Fibroblast of skin of back (primary cell): ENCODE results near the gene PPP1R13B.
"Not testable (repeated sequence)": the region's sequence is repeated elsewhere in the genome, so short reads cannot be mapped to it uniquely, and the experiment has no call there.

Source experiments
- DNase-seq: peaks from one replicate; pipeline ENCODE4 v3.0.0-alpha.2; 2013

The PPP1R13B gene

DNA sequence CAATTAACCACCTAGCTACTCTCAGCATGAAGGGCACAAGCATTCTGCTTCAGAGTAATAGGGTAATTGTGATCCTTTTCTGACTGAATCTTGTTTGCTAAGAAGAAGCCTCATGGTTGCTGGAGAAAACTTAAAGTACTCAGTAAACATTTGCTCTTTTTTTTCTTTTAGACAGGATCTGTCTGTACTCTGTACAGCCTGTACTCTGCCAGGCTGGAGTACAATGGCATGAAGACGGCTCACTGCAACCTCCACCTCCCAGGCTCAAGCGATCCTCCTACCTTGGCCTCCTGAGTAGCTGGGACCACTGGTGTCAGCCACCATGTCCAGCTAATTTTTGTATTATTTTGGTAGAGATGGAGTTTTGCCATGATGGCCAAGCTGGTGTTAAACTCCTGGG lies 12.4 kb downstream of the PPP1R13B start:
- DNase-seq: no peak

DNA sequence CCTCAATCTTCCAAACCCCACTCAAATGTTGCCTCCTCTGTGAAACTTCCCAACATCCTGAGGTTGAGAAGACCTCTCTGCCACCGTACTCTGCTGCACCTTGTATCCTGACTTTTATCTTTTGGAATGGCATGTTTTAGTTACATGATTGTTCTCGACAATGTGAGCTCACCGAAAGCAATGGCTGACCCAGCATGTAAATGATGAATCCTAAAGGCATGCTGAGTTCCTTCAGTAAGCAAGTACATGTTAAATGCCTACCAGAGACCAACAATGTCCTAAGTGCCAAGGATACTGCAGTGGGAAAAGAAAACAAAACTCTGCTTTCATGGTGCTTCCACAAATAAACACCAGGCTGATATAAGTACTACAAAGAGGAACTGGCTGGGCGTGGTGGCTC lies 13.7 kb downstream of the PPP1R13B start:
- DNase-seq: no peak

DNA sequence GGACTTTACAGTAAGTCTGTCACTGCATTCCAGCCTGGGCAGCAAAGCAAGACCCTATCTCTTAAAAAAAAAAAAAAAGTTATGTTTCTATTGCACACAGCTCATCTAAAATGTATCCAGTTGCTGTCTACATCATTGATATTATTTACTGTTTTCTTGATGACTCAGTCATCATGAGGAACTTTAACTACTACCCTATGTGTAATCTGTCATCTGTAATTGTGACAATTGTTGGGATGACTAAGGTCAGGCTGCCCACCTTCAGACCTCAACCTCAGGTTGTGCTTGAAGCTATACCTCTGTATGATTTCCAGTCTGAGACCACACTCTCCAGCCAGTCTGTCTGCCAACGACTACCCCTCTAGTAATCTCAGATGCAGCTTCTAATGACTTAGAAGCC lies 15.3 kb downstream of the PPP1R13B start:
- DNase-seq: no peak

DNA sequence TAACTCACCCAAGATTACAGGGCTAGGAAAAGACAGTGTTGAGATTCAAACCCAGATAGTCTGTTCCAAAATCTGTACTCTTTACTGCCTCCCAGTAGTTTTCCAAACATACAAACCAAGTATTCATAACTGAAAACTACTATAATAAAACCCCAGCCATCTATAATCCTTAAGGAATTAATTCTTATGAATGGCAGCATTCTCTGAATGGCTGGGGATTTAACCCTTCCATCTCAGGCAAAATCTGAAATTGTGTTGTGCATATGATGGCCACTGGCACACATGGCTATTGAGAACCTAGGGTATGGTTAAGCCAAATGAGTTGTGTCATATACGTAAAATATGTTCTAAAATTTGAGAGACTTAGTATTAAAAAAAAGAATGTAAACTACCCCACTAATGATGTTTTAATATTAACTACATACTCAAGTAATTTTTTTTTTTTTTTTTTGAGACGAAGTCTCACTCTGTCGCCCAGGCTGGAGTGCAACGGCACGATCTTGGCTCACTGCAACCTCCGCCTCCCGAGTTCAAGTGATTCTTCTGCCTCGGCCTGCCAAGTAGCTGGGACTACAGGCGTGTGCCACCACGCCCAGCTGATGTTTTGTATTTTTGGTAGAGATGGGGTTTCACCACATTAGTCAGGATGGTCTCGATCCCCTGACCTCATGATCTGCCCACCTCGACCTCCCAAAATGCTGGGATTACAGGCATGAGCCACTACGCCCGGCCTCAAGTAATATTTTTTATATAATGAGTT lies 16.7 kb downstream of the PPP1R13B start:
- DNase-seq: no peak

DNA sequence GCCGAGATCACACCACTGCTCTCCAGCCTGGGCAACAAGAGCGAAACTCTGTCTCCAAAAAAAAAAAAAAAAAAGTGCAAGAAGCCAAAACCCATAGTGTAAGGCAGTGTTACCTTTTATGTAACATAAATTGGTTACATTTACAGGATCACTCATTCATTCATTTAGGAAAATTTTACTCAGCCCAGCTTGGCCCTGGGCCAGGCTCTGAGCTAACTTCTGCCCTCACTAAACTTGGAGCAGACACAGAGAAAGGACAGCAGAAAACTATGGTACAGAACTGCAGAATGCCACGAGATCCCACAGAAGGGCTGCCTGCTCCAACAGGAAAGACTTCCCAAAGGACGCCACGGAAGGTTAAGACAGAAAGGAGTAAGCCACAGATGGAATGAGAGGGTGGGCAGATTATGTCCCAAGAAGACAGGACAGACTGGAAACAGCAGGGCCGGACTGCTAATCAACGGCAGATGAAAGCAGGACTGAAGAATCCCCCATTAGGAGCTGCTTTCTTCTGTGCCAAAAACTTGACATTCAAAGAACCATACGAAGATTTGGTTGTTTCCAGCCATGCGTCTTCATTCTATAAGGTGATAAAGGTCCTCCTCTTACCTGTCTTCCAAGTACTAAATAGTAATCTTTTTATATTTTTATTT lies 18.9 kb downstream of the PPP1R13B start:
- DNase-seq: no peak

DNA sequence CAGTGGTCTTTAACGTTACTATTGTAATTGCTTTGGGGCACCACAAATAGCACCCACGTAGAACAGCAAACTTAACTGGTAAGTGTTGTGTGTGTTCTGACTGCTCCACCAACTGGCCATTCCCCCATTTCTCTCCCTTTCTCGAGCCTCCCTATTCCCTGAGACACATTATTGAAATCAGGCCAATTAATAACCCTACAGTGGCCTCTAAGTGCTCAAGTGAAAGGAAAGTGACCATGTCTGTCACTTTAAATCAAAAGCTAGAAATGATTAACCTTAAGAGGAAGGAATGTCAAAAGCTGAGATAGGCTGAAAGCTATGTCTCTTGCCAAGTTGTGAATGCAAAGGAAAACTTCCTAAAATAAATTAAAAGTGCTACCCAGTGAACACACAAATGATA lies 22.3 kb downstream of the PPP1R13B start:
- DNase-seq: no peak

DNA sequence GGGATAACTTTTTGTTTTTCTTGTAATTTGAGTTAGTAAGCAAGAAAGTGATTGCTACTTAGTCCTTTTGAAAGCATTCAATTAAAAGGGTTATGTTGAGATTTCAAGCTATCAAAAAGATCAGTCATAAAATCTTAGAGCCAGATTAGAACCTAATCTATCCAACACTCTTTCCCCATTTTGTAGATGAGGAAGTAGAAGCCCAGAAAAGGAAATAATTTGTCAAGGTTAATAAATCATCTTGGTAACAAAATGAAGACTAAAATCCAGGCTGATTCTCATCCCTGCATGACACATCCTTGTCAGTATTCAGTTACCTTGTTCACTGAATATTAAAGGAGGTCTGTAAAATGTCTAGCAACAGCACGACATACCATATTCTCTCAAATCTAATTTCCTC lies 26.5 kb downstream of the PPP1R13B start:
- DNase-seq: no peak

DNA sequence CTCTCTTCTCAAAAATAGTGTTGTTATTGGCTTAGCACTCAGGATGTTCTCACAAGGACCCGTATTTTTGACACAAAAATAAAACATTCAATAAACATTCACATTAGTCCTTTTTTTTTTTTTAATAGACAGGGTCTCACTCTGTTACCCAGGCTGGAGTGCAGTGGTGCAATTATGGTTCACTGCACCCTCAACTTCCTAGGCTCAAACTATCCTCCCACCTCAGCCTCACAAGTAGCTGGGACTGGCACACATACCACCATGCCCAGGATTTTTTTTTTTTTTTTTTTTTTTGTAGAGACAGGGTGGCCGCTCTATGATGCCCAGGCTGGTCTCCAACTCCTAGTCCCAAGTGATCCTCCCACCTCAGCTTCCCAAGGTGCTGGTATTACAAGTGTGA lies 27.0 kb downstream of the PPP1R13B start:
- no peak for DNase-seq

DNA sequence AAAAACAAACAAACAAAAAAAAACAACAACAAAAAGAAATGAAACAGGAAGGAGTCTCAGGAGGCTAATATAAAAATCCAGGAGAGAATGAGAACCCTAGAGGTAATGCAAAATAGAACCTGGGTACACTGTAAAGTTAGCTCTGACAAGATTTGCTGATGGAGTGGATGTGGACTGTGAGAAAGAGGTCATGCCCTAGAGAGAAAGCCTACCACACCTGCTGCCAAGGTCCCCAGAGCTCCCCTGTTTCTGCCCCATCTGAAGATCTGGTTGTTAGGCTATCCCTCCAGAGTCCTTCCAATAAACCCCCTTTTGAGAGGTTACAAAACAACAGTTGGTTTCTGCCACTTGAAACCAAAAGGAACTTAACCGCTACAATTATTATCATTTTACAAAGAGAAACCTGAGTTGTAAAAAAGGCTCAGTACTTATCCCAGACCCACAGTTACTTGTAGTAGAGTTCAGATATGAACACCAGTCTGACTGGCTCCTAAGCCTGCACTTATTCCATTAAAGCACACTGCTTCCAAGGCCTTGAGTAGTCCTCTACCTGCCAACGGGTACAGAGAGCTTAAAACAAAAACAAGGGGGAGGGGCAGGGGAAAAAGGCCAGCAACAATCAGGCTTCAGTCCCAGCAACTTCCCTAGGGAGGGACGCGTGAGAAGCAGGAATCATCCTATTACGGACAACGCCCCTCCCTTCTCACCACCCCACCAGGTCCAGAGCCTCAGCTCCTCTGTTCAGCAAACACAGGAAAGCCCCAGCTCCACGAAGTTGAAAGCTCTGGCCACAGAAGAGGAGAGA lies 27.7 kb downstream of the PPP1R13B start:
- peak; percentile 30 for DNase-seq

DNA sequence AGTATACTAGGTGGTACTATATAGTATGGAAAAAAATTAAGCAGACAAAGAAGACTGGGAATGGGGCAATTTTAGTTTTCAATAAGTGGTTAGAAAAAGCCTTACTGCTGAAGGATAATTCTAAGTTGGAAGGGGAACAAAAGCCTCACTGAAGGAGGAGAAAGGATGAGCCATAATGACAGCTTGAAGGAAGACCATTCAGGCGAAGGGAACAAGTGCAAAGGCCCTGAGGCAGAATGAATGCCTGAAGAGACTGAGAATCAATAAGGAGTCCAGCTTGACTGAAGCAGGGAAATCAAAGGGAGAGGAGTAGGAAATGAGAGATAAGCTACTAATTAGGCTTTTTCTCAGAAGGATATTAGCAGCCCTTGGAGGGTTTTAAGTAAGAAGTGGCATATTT lies 28.5 kb downstream of the PPP1R13B start:
- DNase-seq: no peak

DNA sequence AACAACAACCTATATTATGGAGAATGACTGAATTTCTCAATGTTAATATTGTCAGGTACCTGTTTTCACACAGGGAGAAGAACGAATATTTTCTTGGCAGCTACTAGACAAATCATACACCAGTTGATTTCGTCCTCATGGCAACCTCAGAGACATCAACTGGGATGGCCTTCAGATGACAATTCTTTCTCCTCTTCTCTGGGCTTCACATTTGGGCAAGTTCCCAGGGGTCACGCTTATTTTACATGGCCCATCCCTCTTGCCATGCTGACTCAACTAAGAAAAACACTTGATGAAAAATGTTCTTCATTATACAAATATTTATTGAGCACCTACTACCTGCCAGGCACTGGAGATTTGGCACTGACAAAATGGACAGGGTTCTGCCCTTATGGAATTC lies 29.0 kb downstream of the PPP1R13B start:
- DNase-seq: no peak

DNA sequence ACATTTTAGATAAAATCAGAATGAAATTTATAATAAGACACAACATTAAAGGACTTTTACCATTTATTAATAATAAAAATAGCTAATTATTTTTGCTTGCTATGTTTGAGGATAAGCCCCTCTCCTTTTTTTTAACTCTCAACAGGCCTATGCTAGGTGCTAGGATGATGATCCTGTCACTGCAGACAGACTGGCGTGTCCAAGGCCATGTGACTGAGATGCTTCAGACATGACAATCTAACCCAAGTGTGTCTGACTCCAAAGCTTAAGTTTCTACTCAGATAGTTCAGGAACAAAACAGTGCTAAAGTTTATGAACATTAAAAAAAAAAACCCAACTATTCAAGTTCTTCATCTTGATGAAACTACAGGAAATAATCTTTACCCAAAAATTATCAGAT lies 29.8 kb downstream of the PPP1R13B start:
- no peak for DNase-seq

DNA sequence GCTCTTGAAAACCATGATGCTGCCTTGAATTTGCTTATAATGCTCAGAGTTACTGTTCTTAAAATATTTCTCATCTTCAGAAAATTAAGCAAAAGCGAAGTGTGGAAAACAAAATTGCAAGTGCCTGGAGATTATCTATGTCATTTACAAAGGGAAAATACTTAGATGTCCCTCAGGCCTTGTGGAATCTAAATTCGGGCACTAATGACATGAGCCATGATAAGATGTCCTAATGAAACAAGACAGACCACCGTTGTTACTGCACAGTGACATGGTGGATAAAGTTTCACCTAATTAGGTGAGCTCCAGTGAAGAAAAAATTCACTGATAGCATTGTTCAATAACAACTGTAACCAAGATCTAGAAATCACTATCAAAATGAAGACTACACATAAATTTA lies 30.4 kb downstream of the PPP1R13B start:
- no peak for DNase-seq

DNA sequence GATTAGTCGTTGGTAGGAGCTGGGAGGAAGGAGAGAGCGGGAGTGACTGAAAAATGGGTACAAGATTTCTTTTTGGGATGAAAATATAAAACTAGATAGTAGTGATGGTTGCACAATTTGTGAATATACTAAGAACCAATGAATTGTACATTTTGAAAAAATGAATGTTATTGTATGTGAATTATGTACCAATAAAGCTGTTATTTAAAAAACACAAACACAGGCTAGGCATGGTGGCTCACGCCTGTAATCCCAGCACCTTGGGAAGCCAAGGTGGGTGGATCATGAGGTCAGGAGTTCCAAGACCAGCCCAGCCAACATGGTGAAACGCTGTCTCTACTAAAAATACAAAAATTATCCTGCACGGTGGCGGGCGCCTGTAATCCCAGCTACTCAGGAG lies 32.1 kb downstream of the PPP1R13B start:
- no peak for DNase-seq

DNA sequence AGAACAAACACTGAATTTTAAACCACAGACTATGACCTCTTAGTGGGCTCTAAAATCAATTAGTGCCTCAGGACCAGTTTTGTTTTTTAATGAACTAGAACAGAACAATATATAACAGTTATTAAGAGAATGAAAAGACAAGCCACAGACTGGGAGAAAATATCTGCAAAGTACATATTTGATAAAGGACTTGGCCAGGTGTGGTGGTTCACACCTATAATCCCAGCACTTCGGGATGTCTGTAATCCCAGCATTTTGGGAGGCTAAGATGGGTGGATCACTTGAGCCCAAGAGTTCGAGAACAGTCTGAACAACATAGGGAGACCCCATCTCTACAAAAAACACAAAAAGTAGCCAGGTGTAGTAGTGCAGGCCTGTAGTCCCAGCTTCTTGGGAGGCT lies 36.2 kb downstream of the PPP1R13B start:
- DNase-seq: no peak

DNA sequence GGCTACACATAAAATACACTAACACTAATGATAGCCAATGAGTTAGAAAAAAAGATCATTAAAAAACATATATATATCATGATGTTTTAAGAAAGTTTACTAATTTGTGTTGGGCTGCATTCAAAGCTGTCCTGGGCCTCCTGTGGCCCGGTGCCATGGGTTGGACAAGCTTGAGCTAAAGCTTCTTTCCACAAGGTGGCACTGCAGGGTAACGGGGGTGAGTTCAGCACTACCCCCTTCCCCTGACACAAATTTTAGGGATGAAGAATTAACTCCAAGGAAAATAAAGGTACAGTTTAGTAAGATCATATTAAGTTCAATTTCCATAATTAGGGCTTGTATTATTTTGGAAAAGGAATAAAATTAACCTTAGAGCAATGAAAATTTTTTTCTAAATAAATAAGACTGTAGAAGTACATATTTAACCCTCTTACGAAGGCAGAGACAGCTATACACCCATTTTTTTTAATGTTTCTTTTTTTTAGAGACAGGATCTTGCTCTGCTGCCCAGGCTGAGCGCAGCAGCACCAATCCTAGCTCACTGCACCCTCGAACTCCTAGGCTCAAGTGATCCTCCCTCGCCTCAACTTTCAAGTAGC lies 38.9 kb downstream of the PPP1R13B start:
- DNase-seq: peak; percentile 69

DNA sequence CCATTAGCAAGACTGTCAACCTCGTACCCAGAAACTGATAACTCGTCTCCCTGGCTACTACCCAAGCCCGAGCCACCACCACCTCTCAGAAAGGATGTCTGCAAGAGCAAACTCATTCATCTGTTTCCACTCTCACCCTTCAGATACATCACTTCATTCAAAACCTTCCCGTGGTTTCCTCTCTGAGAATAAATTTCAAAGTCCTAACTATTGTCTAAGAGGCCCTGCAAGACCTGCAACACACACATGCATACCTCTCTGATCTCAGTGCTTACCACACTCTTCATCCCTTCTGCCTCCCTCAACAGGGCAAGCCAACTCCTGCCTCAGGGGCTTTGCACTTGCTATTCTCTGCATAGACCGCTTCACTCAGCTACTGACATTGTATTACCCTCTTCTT lies 40.6 kb downstream of the PPP1R13B start:
- no peak for DNase-seq

DNA sequence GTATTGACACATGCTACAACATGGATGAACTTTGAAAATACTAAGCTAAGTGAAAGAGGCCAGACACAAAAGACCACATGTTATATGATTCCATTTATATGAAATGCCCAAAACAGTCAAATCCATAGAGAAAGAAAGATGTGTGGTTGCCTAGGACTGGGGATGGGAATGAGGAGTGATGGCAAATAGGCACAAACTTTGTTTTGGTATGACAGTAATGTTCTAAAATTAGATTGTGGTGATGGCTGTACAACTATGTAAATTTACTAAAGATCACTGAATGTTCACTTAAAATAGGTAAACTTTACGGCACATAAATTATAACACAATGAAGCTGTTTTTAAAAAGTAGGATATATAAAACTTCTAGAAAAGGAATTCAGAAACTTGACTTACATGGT lies 41.7 kb downstream of the PPP1R13B start:
- peak; percentile 28 for DNase-seq

DNA sequence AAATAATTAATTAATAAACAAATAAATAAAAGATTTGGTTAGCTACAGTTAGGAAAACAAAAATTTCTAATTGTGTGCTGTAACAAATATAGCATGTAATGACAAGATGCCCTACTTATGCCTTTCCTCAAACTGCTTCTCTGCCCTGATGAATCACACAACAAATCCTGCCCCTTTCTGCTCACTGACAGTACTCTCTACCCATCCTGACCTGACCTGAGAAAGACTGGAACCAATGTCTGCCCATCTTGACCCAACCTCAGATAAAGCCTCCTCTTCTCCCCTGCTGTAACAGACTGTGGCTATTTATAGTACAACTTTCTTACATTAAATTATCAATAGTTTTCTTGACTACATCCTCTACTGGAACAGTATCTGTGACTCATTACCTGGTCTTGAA lies 43.7 kb downstream of the PPP1R13B start:
- peak; percentile 54 for DNase-seq

DNA sequence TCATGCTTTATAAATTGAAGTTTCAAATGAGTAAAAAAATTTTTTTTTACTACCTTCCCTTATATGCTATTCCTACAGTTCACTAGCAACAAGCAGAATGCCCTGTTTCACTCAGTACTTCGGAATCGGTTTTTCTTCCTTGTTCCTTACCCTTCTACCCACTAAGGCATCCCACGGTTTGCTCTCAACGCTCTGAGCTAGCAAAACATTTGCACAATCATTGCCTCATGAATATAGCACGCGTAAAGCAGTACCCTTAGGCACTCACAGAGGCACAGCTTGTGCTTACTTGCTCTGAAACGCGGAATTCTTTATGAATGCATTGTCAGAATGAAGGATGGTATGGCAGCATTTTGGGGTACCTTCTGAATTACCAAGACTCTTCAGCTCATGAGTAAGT lies 45.0 kb downstream of the PPP1R13B start:
- DNase-seq: no peak

DNA sequence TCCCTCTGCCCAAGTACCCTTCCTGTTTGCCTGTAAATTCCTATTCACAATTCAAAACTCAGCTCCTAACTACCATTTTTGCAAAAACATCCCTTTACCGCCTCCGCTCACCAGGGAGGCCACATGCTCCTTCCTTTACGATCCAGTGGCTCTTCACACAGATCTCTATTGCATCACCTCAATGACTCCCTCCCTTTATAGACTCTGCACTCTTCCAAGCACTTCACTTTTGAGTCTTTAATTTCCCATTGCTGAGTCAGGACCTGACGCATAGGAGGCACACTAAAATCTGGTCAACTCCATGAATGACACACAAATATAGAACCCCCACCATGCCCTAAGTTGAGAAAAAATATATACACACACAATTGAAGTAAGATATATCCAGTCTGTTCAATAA lies 45.9 kb downstream of the PPP1R13B start:
- DNase-seq: peak; percentile 53

DNA sequence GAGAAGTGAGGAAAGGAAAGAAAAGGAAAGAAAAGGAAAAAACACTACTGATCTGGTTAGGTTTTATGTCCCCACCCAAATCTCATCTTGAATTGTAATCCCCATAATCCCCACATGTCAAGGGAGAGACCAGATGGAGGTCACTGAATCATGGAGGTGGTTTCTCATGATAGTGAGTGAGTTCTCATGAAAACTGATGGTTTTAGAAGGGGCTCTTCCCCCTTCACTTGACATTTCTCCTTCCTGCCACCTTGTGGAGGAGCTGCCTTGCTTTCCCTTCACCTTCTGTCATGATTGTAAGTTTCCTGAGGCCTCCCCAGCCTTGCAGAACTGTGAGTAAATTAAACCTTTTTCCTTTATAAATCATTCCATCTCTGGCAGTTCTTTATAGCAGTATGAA lies 54.2 kb downstream of the PPP1R13B start:
- DNase-seq: not testable (repeated sequence)

DNA sequence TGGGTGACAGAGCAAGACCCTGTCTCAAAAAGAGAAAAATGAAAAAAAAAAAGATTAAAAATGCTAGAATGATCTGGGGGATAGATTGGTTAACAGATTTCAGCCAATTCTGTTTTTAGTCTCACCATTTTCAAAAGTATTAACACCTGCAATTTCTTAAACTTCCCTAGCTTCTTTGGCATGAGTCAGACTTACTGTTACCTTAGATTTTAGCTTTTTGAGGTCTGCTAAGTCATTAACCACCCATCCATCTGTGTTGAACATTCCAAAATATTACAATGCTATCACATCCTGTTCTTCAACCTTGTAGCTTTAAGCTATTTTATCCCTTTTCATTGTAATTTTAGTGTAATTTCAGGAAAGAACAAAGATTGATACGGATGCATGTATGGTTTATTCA lies 59.3 kb downstream of the PPP1R13B start:
- DNase-seq: no peak
